Neuronal stem cell (in vitro differentiated cells): ENCODE results near the gene ZBTB20.
A peak's percentile ranks its signal among the peaks of the same experiment; 100 is the strongest.

Experiments used
- DNase-seq: peaks from one replicate; pipeline ENCODE4 v3.0.0-alpha.2; 2013; ENCODE audit warnings: low spot score
- H2AFZ ChIP-seq: one replicate; pipeline ENCODE4 v1.6.1; 2013; ENCODE audit warnings: mild to moderate bottlenecking, low read length, inconsistent platforms
- H2AK5ac ChIP-seq: 2 replicates; pipeline ENCODE4 v1.6.1; 2013; ENCODE audit warnings: low read depth, mild to moderate bottlenecking, inconsistent platforms, low read length, moderate library complexity, mixed read lengths
- H2BK120ac ChIP-seq: 2 replicates; pipeline ENCODE4 v1.6.1; 2013; ENCODE audit warnings: low read depth, mild to moderate bottlenecking, inconsistent platforms, low read length, moderate library complexity, mixed read lengths
- H2BK12ac ChIP-seq: one replicate; pipeline ENCODE4 v1.6.1; 2013; ENCODE audit warnings: low read length, inconsistent platforms
- H2BK15ac ChIP-seq: 2 replicates; pipeline ENCODE4 v1.6.1; 2013; ENCODE audit warnings: mild to moderate bottlenecking, low read length, inconsistent platforms, mixed read lengths
- H2BK5ac ChIP-seq: one replicate; pipeline ENCODE4 v1.6.1; 2013; ENCODE audit warnings: inconsistent platforms, mild to moderate bottlenecking, low read length, moderate library complexity
- H3K14ac ChIP-seq: one replicate; pipeline ENCODE4 v1.6.1; 2013; ENCODE audit warnings: low read length, inconsistent platforms
- H3K18ac ChIP-seq: 2 replicates; pipeline ENCODE4 v1.6.1; 2013; ENCODE audit warnings: low read length, inconsistent platforms
- H3K23ac ChIP-seq: 2 replicates; pipeline ENCODE4 v1.6.1; 2013; ENCODE audit warnings: low read depth, mild to moderate bottlenecking, mixed read lengths, low read length, inconsistent platforms; ENCODE audit not compliant: poor library complexity
- H3K27ac ChIP-seq: replicated peaks from 3 replicates; pipeline ENCODE4 v1.5.1; 2013; ENCODE audit warnings: low read length, inconsistent platforms
- H3K27me3 ChIP-seq, 3 experiments: 2 replicates each; pipeline ENCODE4 v1.6.1; 2013; ENCODE audit warnings: low read length in 3 of 3, mild to moderate bottlenecking in 2 of 3, inconsistent platforms in 1 of 3, low read depth in 1 of 3, mixed read lengths in 1 of 3, moderate library complexity in 1 of 3; ENCODE audit not compliant: control insufficient read depth in 3 of 3, insufficient read depth in 3 of 3
- H3K36me3 ChIP-seq, 2 donors: replicated peaks in 1 of 2; 2 replicates each; pipeline ENCODE4 v1.6.1; 2013; ENCODE audit warnings: low read length in 2 of 2; ENCODE audit not compliant: control insufficient read depth in 2 of 2, insufficient read depth in 2 of 2
- H3K4ac ChIP-seq: 2 replicates; pipeline ENCODE4 v1.6.1; 2013; ENCODE audit warnings: inconsistent platforms, mild to moderate bottlenecking, low read length, moderate library complexity
- H3K4me1 ChIP-seq, 2 donors: 1 replicate in 1 of 2; 2 replicates in 1 of 2; pipeline ENCODE4 v1.6.1; 2013; ENCODE audit warnings: low read length in 2 of 2, low read depth in 1 of 2; ENCODE audit not compliant: control insufficient read depth in 2 of 2, insufficient read depth in 1 of 2
- H3K4me2 ChIP-seq: one replicate; pipeline ENCODE4 v1.6.1; 2013; ENCODE audit warnings: mild to moderate bottlenecking, low read length, inconsistent platforms; ENCODE audit not compliant: insufficient read depth, poor library complexity, severe bottlenecking
- H3K4me3 ChIP-seq, 2 donors: 2 replicates each; pipeline ENCODE4 v1.5.1; 2013; ENCODE audit warnings: low read length in 2 of 2, mild to moderate bottlenecking in 2 of 2, inconsistent platforms in 1 of 2, moderate library complexity in 1 of 2
- H3K79me1 ChIP-seq: one replicate; pipeline ENCODE4 v1.6.1; 2013; ENCODE audit warnings: low read depth, mild to moderate bottlenecking, inconsistent platforms, low read length, moderate library complexity
- H3K9ac ChIP-seq: one replicate; pipeline ENCODE4 v1.6.1; 2013; ENCODE audit warnings: mild to moderate bottlenecking, low read depth, low read length, inconsistent platforms; ENCODE audit not compliant: poor library complexity
- H3K9me3 ChIP-seq, 2 donors: replicated peaks in 1 of 2; 2 replicates each; pipeline versions ENCODE3 to v1.6.1; 2013; ENCODE audit warnings: low read length in 2 of 2, mild to moderate bottlenecking in 2 of 2, inconsistent platforms in 1 of 2, low read depth in 1 of 2, mixed read lengths in 1 of 2, moderate library complexity in 1 of 2; ENCODE audit not compliant: control insufficient read depth in 2 of 2, insufficient read depth in 1 of 2
- H4K8ac ChIP-seq: one replicate; pipeline ENCODE4 v1.6.1; 2013; ENCODE audit warnings: low read depth, mild to moderate bottlenecking, inconsistent platforms, low read length, moderate library complexity
- H4K91ac ChIP-seq: one replicate; pipeline ENCODE4 v1.6.1; 2013; ENCODE audit warnings: low read length, low read depth, mild to moderate bottlenecking, inconsistent platforms; ENCODE audit not compliant: poor library complexity
- WGBS, 2 donors: extraction: QIAGEN DNeasy Blood & Tissue Kit; methylation state at CpG; one replicate each; pipeline ENCODE4 v1.1.7; 2013; ENCODE audit warnings: missing lambda C conversion rate in 2 of 2, mixed read lengths in 1 of 2; ENCODE audit not compliant: insufficient read length in 2 of 2, insufficient replicate concordance in 1 of 2; ENCODE audit errors: extremely low coverage in 2 of 2; 5-methylcytosine and 5-hydroxymethylcytosine counted together

ZBTB20 gene

GRCh38 chr3:115161866-115162265 lies 14.8 kb upstream of the ZBTB20 start:
- no peak overlapping the region for H4K91ac ChIP-seq
- no peak overlapping the region for H2BK15ac ChIP-seq
- H3K27me3 ChIP-seq, result no peaks in the 10 kb centered on the region
- no peak overlapping the region for H3K9ac ChIP-seq
- H3K27ac ChIP-seq, result no peak overlapping the region
- H3K14ac ChIP-seq, result no peak overlapping the region
- H3K4me2 ChIP-seq, result no peak overlapping the region
- no peak overlapping the region for H3K4me3 ChIP-seq
- H3K79me1 ChIP-seq, result no peaks in the 10 kb centered on the region
- no peak overlapping the region for H3K4ac ChIP-seq
- no peak for DNase-seq
- no peak overlapping the region for H3K23ac ChIP-seq
- H3K36me3 ChIP-seq, result no peaks in the 10 kb centered on the region
- no peak overlapping the region for H2BK120ac ChIP-seq
- H4K8ac ChIP-seq, result no peak overlapping the region
- H3K9me3 ChIP-seq, result peaks cover 2 to 17% of the 10 kb centered on the region in 2 donors
- H3K18ac ChIP-seq, result no peak overlapping the region
- H2AFZ ChIP-seq, result peak overlapping the region; percentile 35
- no peak overlapping the region for H2AK5ac ChIP-seq
- no peak overlapping the region for H2BK5ac ChIP-seq
- H2BK12ac ChIP-seq, result no peak overlapping the region
- no CpG with 5 or more reads among the region's 1 CpG for WGBS, 2 donors
- no peaks in the 10 kb centered on the region for H3K4me1 ChIP-seq

- WGBS, 2 donors, result no CpG with 5 or more reads among the region's 4 CpGs
- peak overlapping the region; percentile 35 for H2AFZ ChIP-seq
- H3K4me1 ChIP-seq, result no peaks in the 10 kb centered on the region
These were observed 14.2 kb upstream of the ZBTB20 start for GRCh38 chr3:115161168-115161834.

GRCh38 chr3:115160295-115160694 lies 13.2 kb upstream of the ZBTB20 start:
- Histone ChIP-seq H2BK5ac (no peak overlapping the region), H3K4me2 (no peak overlapping the region), H3K4ac (no peak overlapping the region)

More at GRCh38 chr3:115161168-115161834, 14.2 kb upstream of the ZBTB20 start:
- Histone ChIP-seq H3K9ac (no peak overlapping the region), H3K14ac (no peak overlapping the region), H2BK5ac (no peak overlapping the region), H4K91ac (no peak overlapping the region), H2BK15ac (no peak overlapping the region), H2AK5ac (no peak overlapping the region), H3K23ac (no peak overlapping the region), H3K4me2 (no peak overlapping the region), H3K9me3 (peaks cover 2 to 17% of the 10 kb centered on the region in 2 donors), H3K27me3 (no peaks in the 10 kb centered on the region), H3K4ac (no peak overlapping the region), H2BK120ac (no peak overlapping the region), H4K8ac (no peak overlapping the region), H3K4me3 (no peak overlapping the region), H3K27ac (no peak overlapping the region), H2BK12ac (no peak overlapping the region), H3K79me1 (no peaks in the 10 kb centered on the region), H3K18ac (no peak overlapping the region), H3K36me3 (no peaks in the 10 kb centered on the region)
- no peak for DNase-seq

GRCh38 chr3:115156046-115156654 lies 9.1 kb upstream of the ZBTB20 start:
- Histone ChIP-seq H4K8ac (no peak overlapping the region), H3K4me3 (no peak overlapping the region), H2BK12ac (no peak overlapping the region), H2AFZ (peak overlapping the region; percentile 27), H3K4me2 (no peak overlapping the region), H3K9ac (no peak overlapping the region), H3K27ac (no peak overlapping the region), H4K91ac (no peak overlapping the region), H3K4me1 (no peaks in the 10 kb centered on the region), H3K79me1 (no peaks in the 10 kb centered on the region), H3K23ac (no peak overlapping the region), H2BK15ac (no peak overlapping the region), H2BK120ac (no peak overlapping the region), H3K9me3 (peaks cover 3 to 21% of the 10 kb centered on the region in 2 donors), H3K14ac (no peak overlapping the region), H3K4ac (no peak overlapping the region), H3K36me3 (no peaks in the 10 kb centered on the region), H2BK5ac (no peak overlapping the region), H3K27me3 (no peaks in the 10 kb centered on the region), H2AK5ac (no peak overlapping the region), H3K18ac (no peak overlapping the region)
- DNase-seq, result no peak
- no CpG with 5 or more reads among the region's 4 CpGs for WGBS, 2 donors

More at GRCh38 chr3:115160295-115160694, 13.2 kb upstream of the ZBTB20 start:
- Histone ChIP-seq H2AK5ac (no peak overlapping the region), H2BK12ac (no peak overlapping the region), H2AFZ (no peak overlapping the region), H3K36me3 (no peaks in the 10 kb centered on the region), H4K91ac (no peak overlapping the region), H3K27me3 (no peaks in the 10 kb centered on the region), H3K79me1 (no peaks in the 10 kb centered on the region), H3K9ac (no peak overlapping the region), H3K4me1 (no peaks in the 10 kb centered on the region), H2BK120ac (no peak overlapping the region), H3K27ac (no peak overlapping the region), H3K4me3 (no peak overlapping the region), H3K23ac (no peak overlapping the region), H2BK15ac (no peak overlapping the region), H4K8ac (no peak overlapping the region), H3K18ac (no peak overlapping the region), H3K14ac (no peak overlapping the region), H3K9me3 (peaks cover 2 to 17% of the 10 kb centered on the region in 2 donors)
- DNase-seq, result no peak
- no CpG with 5 or more reads among the region's 1 CpG for WGBS, 2 donors
